Esophagus squamous epithelium (tissue), 5 donors: ENCODE data around the gene RXFP1. TPM values are rescaled to one million over a fixed set of nuclear protein-coding genes. Genes with fewer than 3 reads are reported as not detected.

ENCODE experiments used
- DNase-seq: peaks from one replicate; lab custom pipeline; 2025; lab: John Stamatoyannopoulos, UW
- H3K27ac ChIP-seq, 4 donors: fragments of 200-600 bp; sonication (generic); one replicate each; pipeline ENCODE4 v1.5.1; 2016 to 2019; ENCODE audit warnings: mild to moderate bottlenecking in 1 of 4
- H3K27me3 ChIP-seq, 4 donors: fragments of 200-600 bp; sonication (generic); 1 replicate in 3 of 4; 2 replicates in 1 of 4; pipeline versions ENCODE4 v1.5.1 to v1.6.0; 2017 to 2021; ENCODE audit warnings: antibody characterized with exemption in 1 of 4
- H3K36me3 ChIP-seq, 3 donors: fragments of 200-600 bp; sonication (generic); one replicate each; pipeline ENCODE4 v1.5.1; 2016 to 2019
- H3K4me1 ChIP-seq, 3 donors: fragments of 200-600 bp; sonication (generic); one replicate each; pipeline ENCODE4 v1.5.1; 2017 to 2019
- H3K4me3 ChIP-seq, 4 donors: fragments of 200-600 bp; sonication (generic); 1 replicate in 3 of 4; 2 replicates in 1 of 4; pipeline ENCODE4 v1.5.1; 2016 to 2019; ENCODE audit warnings: mild to moderate bottlenecking in 2 of 4, moderate library complexity in 1 of 4
- H3K9me3 ChIP-seq, 3 donors: fragments of 200-600 bp; sonication (generic); one replicate each; pipeline ENCODE4 v1.5.1; 2016 to 2019
- POLR2A ChIP-seq, 4 donors: fragments of 450-650 bp; IDR thresholded peaks; one replicate each; pipeline ENCODE4 v1.6.1; 2017; ENCODE audit warnings: antibody characterized with exemption in 4 of 4, mild to moderate bottlenecking in 4 of 4, moderate library complexity in 3 of 4
- WGBS, 2 donors: methylation state at CpG; one replicate each; pipeline ENCODE4 v1.1.5; 2018; 5-methylcytosine and 5-hydroxymethylcytosine counted together
- intact Hi-C: fragments of 100-400 bp; cut with DNase I; formaldehyde crosslinking; loops from one replicate; pipeline ENCODE4 v1.15.0; 2022
- small RNA-seq, 4 donors: library from RNA; depleted of rRNA; stranded (forward); fragments of <200 nt; gene quantifications; one replicate each; pipeline ENCODE3, GENCODE V24; 2016
- total RNA-seq, 4 donors: library from RNA; depleted of rRNA; stranded (reverse); fragments of >200 nt; gene quantifications; one replicate each; pipeline ENCODE4 v1.1.0, GENCODE V29; 2016
- TF ChIP-seq, protein P1 (sequence below), 6 experiments: fragments of 450-650 bp in 4 of 6; fragments of 200-600 bp in 2 of 6; sonication (generic) in 2 of 6; IDR thresholded peaks; one replicate each; pipeline ENCODE4 v1.5.1; 2016 to 2019; ENCODE audit warnings: antibody characterized with exemption in 6 of 6, mild to moderate bottlenecking in 4 of 6, moderate library complexity in 4 of 6
- donor health status: DM: yes; HTN: yes; CAD: no.

Gene RXFP1
- total RNA-seq, 4 donors from 2014 or later, result 0.15 to 0.19 TPM; not detected in 2

DNA sequence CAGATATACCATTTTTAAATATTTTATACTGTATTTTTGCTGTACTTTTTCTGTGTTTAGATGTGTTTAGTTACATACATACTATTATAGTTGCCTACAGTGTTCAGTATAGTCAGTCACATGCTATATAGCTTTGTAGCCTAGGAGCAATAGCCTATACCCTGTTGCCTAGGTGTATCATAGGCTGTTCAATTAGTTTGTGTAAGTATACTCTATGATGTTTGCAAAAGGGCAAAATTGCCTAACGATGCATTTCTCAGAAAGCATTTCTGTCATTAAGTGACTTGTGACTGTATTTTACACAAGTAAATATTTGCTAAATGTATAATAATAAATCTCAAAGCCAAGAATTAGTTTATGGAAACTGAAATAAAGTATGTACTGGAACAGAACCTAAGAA lies 159.9 kb downstream of the RXFP1 start:
- Histone ChIP-seq H3K27ac (no peak overlapping the region), H3K9me3 (no peaks in the 10 kb centered on the region), H3K4me1 (no peaks in the 10 kb centered on the region), H3K4me3 (no peak overlapping the region), H3K27me3 (no peaks in the 10 kb centered on the region), H3K36me3 (peaks cover 0 to 61% (median 0%) of the 10 kb centered on the region in 3 donors)
- TF ChIP-seq POLR2A (IDR thresholded peaks at IDR 0.05), result no peak
- TF ChIP-seq, protein P1, sequence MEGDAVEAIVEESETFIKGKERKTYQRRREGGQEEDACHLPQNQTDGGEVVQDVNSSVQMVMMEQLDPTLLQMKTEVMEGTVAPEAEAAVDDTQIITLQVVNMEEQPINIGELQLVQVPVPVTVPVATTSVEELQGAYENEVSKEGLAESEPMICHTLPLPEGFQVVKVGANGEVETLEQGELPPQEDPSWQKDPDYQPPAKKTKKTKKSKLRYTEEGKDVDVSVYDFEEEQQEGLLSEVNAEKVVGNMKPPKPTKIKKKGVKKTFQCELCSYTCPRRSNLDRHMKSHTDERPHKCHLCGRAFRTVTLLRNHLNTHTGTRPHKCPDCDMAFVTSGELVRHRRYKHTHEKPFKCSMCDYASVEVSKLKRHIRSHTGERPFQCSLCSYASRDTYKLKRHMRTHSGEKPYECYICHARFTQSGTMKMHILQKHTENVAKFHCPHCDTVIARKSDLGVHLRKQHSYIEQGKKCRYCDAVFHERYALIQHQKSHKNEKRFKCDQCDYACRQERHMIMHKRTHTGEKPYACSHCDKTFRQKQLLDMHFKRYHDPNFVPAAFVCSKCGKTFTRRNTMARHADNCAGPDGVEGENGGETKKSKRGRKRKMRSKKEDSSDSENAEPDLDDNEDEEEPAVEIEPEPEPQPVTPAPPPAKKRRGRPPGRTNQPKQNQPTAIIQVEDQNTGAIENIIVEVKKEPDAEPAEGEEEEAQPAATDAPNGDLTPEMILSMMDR (IDR thresholded peaks at IDR 0.05), result no peak
- no peak for DNase-seq
- 74 to 89% methylated on average over 1 of the region's 1 CpG for WGBS, 2 donors
- intact Hi-C loops, result no loop called here

DNA sequence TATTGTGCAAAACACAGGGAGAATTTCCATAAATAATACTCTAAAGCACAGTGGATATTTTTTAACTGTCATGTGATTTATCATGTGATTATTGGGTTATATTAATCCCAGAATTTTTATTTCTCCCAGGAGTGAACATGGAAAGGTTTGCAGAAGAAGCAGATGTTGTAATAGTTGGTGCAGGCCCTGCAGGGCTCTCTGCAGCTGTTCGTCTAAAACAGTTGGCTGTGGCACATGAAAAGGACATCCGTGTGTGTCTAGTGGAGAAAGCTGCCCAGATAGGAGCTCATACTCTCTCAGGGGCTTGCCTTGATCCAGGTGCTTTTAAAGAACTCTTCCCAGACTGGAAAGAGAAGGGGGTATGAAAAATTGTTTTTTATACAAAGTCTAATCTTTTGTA lies 160.4 kb downstream of the RXFP1 start:
- Histone ChIP-seq H3K36me3 (peaks cover 0 to 65% (median 0%) of the 10 kb centered on the region in 3 donors), H3K27ac (no peak overlapping the region), H3K4me3 (no peak overlapping the region), H3K9me3 (no peaks in the 10 kb centered on the region), H3K4me1 (no peaks in the 10 kb centered on the region), H3K27me3 (no peaks in the 10 kb centered on the region)
- WGBS, 2 donors, result 44 to 64% methylated on average over 2 of the region's 2 CpGs
- no peak for TF ChIP-seq POLR2A (IDR thresholded peaks at IDR 0.05)
- TF ChIP-seq, protein P1 (IDR thresholded peaks at IDR 0.05), result no peak
- intact Hi-C loops, result no loop called here
- no peak for DNase-seq

DNA sequence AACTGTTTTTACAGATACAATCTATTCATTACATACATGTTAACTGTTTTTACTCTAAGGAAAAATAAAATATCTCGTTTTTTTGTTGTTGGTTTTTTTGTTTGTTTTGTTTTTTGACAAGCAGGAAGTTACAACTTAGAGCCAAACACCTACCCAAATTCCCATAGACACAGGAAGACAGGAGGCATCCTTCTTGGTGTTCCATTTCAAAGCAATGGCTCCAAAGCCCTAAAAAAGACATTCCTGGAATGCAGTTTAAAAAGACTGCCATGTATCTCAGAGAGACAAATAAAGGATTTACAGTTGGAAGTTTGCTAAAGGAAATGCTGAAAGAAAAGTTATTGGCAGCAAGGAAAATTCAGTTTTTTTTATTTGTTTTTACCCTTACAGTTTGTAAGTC lies 167.1 kb downstream of the RXFP1 start:
- H3K36me3 ChIP-seq, result peaks cover 0 to 74% (median 0%) of the 10 kb centered on the region in 3 donors
- intact Hi-C loops, result no loop called here
- WGBS, 2 donors, result 71 to 75% methylated on average over 1 of the region's 1 CpG
- no peaks in the 10 kb centered on the region for H3K27me3 ChIP-seq
- TF ChIP-seq, protein P1 (IDR thresholded peaks at IDR 0.05), result no peak
- no peak for TF ChIP-seq POLR2A (IDR thresholded peaks at IDR 0.05)
- H3K4me1 ChIP-seq, result no peaks in the 10 kb centered on the region
- no peak overlapping the region for H3K27ac ChIP-seq
- no peak overlapping the region for H3K4me3 ChIP-seq
- no peak for DNase-seq
- no peaks in the 10 kb centered on the region for H3K9me3 ChIP-seq

Small RNA genes within 50 kb of the gene (small RNA-seq; reads per million reads assigned to genes)
- gene RF00012, result 0 reads per million in 4 donors

Other genes starting within 250 kb of the RXFP1 start
- 1 to 10 TPM; 1.8 to 6.4 (median 4.8) TPM for gene C4orf46, start 150.0 kb downstream of the RXFP1 start, total RNA-seq
- gene ETFDH, start 150.4 kb downstream of the RXFP1 start, total RNA-seq, result 10 to 100 TPM; 22.0 to 66.8 (median 31.2) TPM
- gene PPID, start 201.5 kb downstream of the RXFP1 start, total RNA-seq, result 10 to 100 TPM; 14.1 to 24.8 (median 21.5) TPM
- gene FNIP2, start 247.1 kb downstream of the RXFP1 start, total RNA-seq, result 10 to 100 TPM in 3 of 4 donors, 1 to 10 TPM in 1; 6.0 to 28.8 (median 12.4) TPM